GM21360 (cell line): ENCODE data around the gene SERGEF.

Experiments
- ATAC-seq: cut with Tn5 transposase; IDR thresholded peaks from one replicate; pipeline ENCODE4 v1.9.1; 2021; ENCODE audit warnings: mild to moderate bottlenecking, moderate library complexity; ENCODE audit not compliant: unreplicated experiment

Gene SERGEF

DNA sequence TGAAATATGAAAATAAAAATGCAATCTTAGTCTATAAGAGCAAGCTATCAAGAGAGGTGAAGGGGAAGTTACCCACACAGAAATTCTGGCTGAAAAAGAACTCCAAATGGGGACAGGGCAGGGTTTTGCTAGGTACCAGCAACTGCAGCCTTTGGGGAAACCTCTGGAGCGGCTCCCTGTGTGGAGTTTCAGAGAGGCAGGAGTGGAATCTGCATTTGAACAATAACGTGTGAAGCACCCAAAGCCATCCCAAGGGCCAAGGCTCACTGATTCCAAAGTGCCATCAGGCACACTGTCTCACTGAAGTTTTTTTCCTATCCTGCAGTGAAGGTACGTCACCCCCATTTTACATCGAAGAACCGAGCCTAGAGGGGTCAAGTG lies 190.5 kb downstream of the SERGEF start:
- no peak for ATAC-seq

DNA sequence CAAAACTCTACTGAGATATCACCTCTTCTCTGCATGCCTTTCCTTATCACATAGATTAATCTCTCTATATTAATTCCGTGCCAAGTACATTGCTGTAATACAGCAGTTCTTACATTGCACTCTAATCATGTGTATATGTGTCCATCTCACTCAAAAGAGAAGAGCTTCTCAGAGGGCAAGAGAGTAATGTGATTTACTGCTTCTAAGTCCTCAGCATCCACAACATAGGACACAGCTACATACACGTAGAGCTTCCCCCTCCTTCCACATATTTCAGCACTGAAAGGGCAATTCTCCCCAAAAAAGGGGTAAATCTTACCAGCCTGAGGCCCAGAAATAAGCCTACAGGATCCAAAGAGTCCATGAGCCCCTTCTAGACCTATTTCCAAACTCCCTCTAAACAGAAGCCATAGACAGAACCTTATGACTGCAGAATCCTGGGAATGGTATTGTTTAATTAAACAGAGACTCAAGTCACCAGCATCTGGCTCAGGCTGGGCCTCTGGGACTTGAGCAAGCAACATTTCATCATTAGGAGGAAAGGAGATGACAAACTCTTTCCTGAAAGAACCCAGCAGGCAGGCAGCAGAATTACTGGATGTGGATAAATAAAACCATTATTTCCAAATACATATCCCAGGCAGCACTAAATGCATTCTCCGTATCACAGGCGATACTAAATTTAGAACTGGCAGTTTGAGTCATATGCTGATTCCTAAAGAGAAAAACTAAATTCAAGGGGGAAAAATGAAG lies 191.0 kb downstream of the SERGEF start:
- ATAC-seq = no peak

DNA sequence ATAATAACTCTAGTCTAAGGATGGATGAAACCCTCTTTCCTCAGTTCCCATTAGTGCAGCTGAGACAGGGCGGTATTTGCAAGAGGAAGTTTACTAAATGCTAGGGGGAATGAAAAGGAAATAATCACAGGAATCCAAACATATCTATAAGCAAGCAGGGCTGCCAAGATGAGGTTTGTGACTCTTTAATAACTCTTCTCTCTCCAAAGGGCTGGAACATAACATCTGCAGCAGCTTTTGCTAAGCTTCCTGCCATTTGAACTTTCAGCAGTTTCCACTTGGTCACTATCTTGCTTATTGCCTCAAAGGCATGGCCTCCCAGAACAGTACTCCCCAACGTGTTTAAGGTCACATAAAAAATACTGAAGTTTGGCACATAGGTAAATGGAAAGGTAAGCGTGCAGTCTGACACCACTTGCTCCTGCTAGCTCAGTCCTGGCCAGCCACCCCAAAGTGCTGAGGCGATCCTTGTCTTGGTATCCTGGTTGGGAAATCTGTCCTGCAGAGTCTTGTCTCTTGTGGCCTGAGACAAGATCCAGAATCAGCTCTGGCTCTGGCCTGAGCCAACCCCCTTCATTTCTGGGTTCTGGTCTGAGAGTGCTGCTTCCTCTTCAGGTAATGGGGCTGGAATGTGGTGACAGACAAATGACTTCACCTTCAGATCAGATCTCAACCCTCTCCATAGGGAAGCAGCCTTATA lies 196.5 kb downstream of the SERGEF start:
- ATAC-seq = no peak

DNA sequence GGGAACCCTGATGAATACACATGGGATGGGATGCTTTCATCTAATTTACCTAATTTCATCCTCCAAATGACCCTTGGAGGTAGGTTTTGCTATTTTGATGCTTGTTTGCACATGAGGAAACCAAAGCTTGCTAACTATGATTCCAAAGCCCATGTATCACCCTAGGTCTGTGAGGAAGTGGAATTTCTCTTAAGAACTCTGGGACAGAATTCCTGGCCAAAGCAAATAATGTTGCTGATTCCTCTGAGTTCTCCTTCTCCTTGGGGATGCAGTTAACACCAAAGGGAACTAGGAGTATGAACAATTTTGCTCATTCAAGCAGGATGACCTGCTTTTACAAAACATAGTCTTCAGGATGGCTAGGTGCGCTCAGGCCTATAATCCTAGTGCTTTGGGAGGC lies 198.3 kb downstream of the SERGEF start:
- ATAC-seq = no peak

DNA sequence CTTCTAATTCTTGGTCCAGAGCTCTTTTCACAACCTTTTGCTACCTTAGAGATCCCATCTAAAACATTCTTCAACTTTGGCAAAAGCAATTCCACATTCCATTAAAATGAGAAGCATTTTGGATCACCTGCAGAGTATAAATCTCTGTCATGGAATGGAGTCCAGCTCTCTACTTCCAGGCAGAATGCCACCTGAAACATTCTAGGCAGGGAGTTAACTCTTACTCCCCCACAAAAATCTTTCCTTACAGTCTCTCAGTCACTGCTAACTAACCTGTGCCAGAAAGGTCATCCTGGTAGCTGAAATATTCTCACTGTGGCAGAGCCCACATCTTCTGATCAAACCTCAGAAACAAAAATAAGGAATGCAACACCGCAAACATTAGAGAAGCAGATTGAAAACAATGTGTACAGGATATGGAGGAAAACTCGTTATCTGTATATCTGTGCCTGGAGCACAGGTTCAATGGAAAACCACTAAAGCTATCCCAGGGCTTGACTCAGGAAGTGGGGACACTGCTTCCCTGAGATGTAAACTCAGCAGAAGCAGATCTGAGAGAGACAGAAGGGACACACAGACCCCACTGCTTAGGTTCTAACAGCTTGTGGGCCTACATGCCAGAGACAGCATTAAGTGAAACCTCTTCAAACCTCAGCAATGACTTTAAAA lies 199.3 kb downstream of the SERGEF start:
- ATAC-seq = no peak

DNA sequence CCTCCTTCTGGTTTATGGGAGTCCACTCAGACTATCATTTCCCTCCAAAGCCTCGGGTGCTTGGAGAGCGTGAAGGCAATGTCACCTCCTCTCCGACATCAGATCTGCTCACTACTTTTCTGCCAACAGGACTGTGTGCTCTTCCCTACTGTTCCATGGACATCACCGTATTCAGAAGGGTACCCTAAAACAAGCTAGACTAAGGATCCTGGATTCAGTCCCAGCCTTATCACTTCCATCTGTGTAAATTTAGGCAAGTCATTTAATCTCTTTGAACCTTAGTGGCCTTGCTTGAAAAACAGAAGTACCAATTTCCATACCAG lies 200.0 kb downstream of the SERGEF start:
- no peak for ATAC-seq

DNA sequence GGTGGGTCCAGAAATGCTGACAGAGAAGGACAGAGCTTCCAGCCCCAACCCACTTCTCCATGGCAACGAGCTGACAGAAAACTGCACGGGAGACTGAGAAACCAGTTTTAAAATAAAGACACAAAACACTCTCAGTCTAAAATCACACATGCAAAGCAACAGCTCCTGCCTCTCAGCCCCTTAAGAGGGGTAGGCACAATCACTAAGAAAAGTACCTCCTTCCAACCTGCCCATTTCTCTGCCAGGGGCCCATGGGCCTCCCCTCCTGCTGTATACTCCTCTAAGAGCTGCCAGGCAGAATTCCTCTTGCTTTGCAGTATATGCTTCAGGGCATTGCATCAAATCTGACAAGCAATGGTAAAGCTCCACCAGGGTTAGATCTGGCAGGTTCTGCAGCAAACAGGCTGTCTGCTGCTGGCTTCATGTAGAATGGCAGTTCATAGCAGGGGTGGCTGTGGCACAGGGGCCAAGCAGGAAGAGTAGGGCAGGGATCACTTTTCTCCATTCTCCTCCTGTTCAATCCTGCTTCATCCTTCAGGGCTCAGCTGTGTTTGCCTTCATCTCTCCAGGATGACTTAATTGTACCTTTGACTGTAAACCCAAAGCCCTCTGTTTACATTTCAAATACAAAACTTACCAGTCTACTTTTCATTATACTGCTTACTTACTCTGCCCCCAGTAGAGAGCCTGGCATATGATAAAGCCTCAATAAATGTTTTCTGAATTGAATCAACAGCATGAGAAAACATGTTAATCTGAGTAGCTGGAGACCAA lies 200.6 kb downstream of the SERGEF start:
- no peak for ATAC-seq

DNA sequence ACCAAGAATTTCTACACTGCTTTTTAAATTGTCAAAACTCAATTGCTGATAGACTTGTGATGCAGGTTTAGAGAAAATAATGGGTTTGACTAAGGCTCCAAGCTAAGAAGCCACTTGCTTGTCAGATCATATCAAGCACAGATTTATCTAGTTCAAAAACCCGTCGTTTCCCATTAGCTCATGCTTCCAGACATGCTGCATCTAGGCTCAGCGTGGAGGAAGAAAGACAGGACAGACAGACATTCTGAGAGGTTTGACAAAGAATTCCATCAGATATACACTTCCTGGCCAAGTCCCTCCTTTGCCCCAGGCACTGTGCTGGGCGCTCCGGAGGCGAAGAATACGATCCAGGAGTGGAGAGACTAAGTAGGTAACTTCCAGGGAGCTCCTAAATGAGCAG lies 201.5 kb downstream of the SERGEF start:
- ATAC-seq = no peak

DNA sequence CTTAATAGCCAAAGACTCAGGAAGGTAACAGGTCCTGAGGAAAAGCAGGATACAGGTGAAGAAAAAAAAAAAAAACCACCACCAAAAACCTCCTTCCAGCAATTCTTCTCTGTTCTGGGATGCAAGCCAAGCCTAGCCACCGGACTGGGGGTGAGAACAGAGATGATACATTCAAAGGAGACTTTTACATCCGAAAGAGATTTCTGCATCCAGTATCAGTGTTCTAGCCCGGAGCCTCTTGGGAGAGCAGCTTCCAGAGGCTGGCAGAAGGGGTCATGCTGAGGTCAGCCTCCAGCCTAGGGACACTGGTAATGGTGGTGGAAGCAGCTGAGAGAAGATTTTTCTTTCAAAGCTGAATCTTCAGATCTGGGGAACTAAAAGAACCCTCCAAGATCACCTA lies 202.1 kb downstream of the SERGEF start:
- no peak for ATAC-seq

DNA sequence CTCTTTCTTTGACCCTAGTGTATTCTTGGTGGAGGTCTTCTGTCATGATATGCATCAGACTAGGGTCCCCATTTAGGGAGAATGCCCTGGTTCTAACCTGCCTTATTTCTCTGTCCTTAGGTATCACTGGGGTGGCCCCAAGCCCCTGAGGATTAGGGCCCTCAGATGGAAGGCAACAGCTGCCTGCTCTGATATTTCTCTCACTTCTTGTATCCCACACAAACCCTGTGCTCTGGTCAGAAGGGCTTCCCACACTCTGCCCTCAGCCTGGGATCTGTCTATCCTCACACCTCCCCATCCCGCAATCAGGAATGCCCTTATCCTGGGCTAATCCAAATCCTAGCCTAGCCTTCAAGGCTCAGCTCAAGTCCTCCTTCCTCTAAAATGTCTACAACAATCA lies 202.8 kb downstream of the SERGEF start:
- no peak for ATAC-seq

DNA sequence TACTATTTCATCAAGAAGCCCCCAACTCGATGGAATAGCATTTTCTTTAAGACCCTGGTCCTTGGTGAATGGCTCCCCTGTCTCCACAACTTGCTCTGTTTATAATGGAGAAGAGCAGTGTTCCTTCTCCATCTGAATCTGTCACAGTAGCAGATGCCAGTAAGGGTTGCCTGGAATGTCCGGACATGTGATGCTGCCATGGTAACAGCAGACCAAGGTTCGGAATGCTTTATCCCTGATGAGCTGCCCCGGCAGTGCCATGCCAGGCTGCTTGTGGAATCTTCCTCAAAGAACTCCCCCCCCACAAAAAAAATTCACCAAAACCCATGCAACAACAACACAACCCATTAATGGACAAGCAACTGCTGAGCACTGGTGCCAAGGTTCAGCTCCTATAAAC lies 205.8 kb downstream of the SERGEF start:
- ATAC-seq = no peak

DNA sequence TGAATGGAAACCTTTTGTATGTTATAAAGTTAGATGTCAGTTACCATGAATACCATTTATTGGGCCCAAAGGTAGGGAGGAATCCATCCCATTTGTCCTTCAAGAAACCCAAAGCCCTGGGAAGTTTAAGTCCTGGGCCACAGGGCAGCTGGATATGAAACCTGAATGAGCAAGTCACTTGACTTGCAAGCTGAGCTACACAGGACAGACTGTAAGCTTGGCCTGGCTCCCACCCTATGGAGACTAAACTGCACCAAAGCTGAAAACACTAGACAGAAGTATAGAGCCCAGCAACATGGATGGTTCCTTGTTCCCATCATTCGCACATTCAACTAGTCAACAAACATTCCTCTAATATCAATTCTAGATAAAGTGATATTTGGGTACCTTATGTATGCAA lies 207.0 kb downstream of the SERGEF start:
- no peak for ATAC-seq

DNA sequence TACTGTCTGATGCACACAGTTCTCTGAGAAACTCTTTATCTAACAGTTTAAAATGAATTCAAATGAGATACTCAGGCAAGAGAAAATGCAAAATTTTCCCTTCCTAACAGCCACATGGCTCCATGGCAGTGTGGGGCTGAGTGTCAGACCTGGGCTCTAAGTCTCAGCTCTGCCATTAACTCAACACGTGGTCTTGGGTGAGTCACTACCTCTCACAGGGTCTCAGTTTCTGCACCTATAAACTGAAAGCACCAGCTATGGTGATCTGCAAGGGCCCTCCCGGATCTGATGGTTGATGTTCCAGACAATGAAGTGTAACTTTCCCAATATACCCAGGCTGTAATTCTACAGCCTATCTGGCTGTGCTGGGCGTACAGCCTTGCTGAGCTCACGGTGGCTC lies 207.8 kb downstream of the SERGEF start:
- ATAC-seq = no peak

DNA sequence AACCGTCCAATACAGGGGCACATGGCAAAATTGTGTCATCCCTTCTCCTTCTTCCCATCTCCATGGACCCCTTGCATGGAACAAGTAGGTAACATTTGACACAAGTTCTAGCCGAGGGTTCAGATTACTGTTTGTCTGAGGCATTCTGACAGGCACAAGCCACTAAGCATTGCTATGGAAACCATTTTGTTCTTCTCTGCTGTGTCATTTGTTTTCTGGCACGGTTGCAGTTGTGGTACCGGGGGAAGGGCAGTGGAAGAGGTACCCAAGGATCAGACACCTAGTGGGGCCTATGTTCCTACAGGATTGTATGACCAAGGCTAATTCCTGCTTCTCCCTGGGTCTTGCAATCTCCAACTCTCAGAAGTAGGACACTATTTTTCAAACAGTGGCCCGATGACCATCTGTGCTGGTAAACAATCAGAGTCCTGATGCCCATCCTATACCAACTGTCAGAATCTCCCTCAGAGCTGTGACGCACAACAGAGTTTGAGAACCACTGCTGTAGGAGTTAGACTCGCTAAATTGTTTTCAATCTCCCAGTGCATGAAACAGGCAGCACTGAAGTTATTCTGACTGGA lies 209.0 kb downstream of the SERGEF start:
- no peak for ATAC-seq

DNA sequence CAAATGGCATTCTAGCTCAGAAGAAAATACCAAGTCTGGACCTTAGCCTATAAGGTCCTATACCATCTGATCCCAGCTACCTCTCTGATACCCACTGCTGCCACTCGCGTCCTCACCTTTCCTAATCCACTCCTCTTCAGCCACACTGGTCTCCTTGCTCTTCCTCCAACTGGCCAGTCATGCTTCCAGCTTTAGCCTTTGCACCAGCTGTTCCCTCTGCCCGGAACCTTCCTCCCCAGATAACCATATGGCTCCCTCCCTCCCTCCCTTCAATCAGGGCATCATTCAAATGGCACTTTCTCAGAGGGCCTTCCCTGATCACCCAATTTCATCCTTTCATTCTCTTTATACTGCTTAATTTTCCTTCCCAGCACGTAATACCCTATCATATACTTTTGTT lies 210.4 kb downstream of the SERGEF start:
- no peak for ATAC-seq

DNA sequence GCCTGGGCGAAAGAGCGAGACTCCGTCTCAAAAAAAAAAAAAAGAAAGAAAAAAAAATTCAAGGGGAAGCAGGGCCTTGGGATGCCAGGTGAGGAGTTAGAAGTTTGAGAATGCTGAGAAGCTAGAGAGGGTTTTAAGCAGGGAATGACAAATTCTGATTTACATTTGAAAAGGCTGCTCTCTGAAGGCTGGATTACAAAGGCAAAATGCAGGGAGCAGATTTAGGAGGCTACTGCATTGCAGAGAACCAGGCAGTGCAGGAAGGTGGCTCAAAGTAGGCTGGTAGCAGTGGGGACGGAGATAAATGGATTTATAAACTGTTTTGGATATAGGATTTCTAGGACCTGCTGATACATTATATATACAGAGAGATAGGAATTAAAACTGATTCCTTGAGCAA lies 211.7 kb downstream of the SERGEF start:
- ATAC-seq = no peak

DNA sequence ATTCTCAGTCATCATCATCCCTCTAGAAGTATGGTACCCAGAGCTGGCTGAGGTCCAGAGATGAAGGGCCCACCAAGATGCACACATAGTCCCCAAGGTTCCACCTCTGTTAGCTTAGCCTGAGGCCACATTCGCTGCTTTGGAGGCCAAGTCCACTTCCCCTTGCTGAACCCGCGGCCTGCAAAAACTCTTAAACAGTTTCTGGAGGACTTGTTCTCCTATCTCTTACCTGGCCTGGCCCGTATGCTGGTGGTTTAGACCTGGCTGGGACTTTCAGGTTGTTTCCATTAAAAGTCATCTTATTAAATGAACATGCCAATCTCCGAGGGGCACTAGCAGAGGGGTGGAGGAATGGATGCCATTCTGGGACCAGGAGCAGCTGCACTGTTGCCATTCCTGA lies 213.7 kb downstream of the SERGEF start:
- ATAC-seq = no peak

DNA sequence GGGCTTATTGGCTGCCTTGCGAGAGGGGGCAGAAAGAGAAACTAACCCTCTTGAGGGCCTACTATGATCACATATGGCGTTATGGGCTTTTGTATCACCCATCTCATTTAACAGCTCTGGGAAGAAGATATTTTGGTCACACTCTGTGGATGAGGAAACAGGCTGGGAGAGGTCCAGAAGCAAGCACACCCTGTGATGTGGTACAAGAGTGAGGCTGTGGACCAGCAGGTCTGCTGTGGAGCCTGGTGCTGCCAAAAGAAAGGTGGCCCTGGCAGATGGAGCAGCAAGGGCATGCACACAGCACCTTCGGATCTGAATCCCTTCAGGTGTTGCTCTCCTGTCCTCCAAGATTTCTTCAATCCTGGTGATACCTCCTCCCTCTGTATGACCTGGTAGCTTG lies 214.1 kb downstream of the SERGEF start:
- no peak for ATAC-seq

DNA sequence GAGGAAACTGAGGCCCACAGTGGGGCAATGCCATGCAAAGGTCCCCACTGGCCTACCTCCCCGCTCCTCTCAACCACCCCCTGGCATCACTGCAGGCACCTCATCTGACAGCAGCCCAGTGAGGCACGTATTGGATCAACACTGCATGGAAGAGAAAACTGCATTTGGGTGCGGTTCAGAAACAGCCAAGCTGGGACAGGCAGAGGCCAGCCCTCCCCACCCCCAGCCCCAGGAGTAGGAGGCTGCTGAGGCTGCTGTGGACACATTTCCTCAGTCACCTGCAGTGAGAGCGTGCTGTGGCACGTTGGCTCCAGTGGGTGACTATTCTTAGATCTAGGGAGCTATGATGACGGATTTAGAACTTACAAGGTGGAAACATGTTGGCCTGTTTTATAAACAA lies 214.6 kb downstream of the SERGEF start:
- ATAC-seq = no peak

DNA sequence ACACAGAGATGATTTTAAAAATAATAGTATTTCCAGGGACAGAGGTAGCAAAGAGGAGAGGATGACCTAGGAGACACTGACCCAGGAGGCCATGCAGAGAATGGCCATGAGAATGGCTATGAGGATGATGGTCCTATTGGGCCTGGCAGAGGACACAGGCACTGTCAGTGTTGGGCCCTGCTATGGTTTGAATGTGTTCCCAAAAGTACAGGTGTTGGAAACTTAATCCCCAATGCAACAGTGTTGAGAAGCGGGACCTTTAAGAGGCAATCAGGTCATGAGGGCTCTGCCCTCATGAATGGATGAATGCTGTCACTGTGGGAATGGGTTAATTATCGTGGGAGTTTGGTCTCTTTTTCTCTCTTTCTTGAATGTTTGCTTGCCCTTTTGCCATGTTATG lies 216.7 kb downstream of the SERGEF start:
- no peak for ATAC-seq

DNA sequence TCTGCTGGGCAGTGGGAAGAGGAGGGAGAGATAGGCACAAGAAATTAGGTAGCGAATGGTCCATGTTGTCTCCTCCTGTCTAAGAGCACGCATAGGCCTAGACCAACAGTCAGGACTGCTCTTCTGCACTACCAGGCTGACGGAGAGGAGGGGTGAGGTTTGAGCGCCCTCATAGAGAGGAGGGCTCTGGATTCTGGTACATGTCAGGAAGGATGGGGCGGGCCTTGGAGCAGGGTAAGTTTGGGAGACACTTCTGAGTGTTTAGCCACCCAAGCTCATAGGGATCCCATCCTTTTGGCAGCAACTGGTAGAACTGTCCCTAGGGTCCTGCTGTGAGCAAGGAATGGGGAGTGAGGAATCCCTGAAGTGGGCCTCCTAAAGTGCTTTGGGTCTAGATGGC lies 217.9 kb downstream of the SERGEF start:
- ATAC-seq = no peak
